ENCODE results near the gene ANK3. TPM values are rescaled to one million over a fixed set of nuclear protein-coding genes. Genes with fewer than 3 reads are reported as not detected.

Gene ANK3
- total RNA-seq, 2 donors from 2014 or later: 46.0 to 47.8 TPM

DNA sequence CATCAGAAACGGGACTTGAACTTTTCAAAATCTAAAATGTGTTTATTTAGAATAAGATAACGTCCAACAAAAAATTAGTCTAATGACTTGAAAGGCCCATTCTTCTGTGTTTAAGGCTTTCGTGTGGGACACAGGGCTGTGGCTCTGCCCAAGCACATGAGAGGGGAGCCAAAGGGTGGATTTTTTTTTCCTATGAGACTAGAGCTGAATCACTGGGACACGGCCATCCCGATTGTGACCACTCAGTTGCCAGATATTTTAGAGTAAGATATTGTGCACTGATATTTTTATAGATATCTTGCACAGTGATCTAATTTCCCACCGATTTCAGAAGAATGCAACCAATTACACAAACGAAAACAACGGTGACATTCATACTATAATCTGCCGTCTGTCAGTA lies 99.9 kb downstream of the ANK3 start:
- Histone ChIP-seq H3K4me1 (replicated peaks) (no peaks in the 10 kb centered on the region), H3K4me3 (no peak overlapping the region), H3K36me3 (no peaks in the 10 kb centered on the region), H3K9me3 (no peaks in the 10 kb centered on the region), H3K27me3 (replicated peaks; ENCODE audit: insufficient read depth) (no peaks in the 10 kb centered on the region), H3K27ac (no peak overlapping the region)
- TF ChIP-seq POLR2A (IDR thresholded peaks at IDR 0.05) (no peak), POLR2AphosphoS5 (IDR thresholded peaks at IDR 0.05) (no peak)
- TF ChIP-seq, protein P1, sequence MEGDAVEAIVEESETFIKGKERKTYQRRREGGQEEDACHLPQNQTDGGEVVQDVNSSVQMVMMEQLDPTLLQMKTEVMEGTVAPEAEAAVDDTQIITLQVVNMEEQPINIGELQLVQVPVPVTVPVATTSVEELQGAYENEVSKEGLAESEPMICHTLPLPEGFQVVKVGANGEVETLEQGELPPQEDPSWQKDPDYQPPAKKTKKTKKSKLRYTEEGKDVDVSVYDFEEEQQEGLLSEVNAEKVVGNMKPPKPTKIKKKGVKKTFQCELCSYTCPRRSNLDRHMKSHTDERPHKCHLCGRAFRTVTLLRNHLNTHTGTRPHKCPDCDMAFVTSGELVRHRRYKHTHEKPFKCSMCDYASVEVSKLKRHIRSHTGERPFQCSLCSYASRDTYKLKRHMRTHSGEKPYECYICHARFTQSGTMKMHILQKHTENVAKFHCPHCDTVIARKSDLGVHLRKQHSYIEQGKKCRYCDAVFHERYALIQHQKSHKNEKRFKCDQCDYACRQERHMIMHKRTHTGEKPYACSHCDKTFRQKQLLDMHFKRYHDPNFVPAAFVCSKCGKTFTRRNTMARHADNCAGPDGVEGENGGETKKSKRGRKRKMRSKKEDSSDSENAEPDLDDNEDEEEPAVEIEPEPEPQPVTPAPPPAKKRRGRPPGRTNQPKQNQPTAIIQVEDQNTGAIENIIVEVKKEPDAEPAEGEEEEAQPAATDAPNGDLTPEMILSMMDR (IDR thresholded peaks at IDR 0.05): no peak
- 77% methylated on average over 9 of the region's 9 CpGs for WGBS
- intact Hi-C loops (cut with DNase I): no loop called here
- DNase-seq (ENCODE audit: low spot score): no peak

DNA sequence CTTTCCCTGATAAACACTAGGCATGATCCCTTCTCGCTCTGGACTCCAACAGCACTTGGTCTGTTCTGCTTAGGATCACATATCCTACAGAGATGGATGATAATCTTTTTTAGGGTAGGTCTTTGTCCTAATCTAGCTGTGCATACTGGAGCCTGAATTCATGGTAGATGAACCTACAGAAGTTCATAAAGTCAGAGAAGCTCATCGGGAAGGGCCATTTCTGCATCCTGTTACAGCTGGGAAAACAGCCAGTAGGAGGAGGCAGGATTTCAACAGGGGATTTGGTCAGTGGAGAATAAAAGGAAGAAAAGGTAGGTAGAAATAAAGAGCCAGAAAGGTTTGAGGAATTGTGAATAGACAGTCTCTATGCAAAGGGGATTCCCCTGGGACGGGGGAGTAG lies 101.4 kb downstream of the ANK3 start:
- H3K27ac ChIP-seq: no peak overlapping the region
- no peaks in the 10 kb centered on the region for H3K4me1 ChIP-seq (replicated peaks)
- H3K36me3 ChIP-seq: no peaks in the 10 kb centered on the region
- DNase-seq (ENCODE audit: low spot score): no peak
- no peaks in the 10 kb centered on the region for H3K27me3 ChIP-seq (replicated peaks; ENCODE audit: insufficient read depth)
- intact Hi-C loops (cut with DNase I): no loop called here
- 74% methylated on average over 3 of the region's 3 CpGs for WGBS
- no peaks in the 10 kb centered on the region for H3K9me3 ChIP-seq
- TF ChIP-seq, protein P1 (IDR thresholded peaks at IDR 0.05): no peak
- no peak for TF ChIP-seq POLR2A (IDR thresholded peaks at IDR 0.05)
- TF ChIP-seq POLR2AphosphoS5 (IDR thresholded peaks at IDR 0.05): no peak
- H3K4me3 ChIP-seq: no peak overlapping the region

DNA sequence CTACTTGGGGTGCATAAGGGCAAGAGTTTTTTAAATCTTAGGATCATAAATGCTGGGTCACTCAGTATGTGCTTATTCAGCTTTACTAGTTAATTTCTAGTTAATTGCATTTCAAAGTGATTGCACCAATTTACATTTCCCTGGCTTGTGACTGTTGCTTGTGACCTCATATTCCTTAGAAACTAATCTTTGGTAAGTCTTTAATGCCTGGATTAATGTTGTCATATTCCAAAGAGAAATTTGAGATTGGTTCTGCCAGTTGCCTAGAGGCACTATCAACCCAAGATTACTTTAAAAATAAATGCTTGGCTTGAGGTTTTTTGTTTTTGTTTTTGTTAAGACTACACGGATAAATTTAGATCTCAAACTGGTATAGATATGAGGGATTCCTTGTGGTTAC lies 103.1 kb downstream of the ANK3 start:
- DNase-seq (ENCODE audit: low spot score): no peak
- TF ChIP-seq, protein P1 (IDR thresholded peaks at IDR 0.05): no peak
- TF ChIP-seq POLR2AphosphoS5 (IDR thresholded peaks at IDR 0.05) (no peak), POLR2A (IDR thresholded peaks at IDR 0.05) (no peak)
- WGBS: 63% methylated on average over 1 of the region's 1 CpG
- H3K27me3 ChIP-seq (replicated peaks; ENCODE audit: insufficient read depth): no peaks in the 10 kb centered on the region
- no peaks in the 10 kb centered on the region for H3K36me3 ChIP-seq
- H3K27ac ChIP-seq: no peak overlapping the region
- intact Hi-C loops (cut with DNase I): no loop called here
- no peak overlapping the region for H3K4me3 ChIP-seq
- no peaks in the 10 kb centered on the region for H3K4me1 ChIP-seq (replicated peaks)
- H3K9me3 ChIP-seq: no peaks in the 10 kb centered on the region

DNA sequence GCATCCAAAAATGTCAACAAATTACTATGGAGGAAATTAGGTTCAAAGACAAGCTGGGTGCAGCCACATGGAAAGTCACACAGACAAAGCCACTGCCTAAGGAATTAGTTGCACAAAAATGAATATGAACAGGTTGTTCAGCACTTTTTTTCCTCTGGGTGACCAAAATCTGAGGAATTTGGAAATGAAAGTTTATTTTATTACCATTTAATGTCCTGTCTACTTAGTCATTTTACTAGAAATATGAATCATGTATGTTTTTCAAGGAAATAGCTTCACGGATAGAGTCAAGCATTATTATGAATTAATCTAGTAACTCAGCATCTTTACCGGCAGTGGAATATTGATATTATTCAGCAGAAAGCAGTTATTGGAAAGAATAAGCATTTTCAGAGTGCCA lies 106.3 kb downstream of the ANK3 start:
- no peaks in the 10 kb centered on the region for H3K27me3 ChIP-seq (replicated peaks; ENCODE audit: insufficient read depth)
- H3K9me3 ChIP-seq: no peaks in the 10 kb centered on the region
- no peak for DNase-seq (ENCODE audit: low spot score)
- TF ChIP-seq, protein P1 (IDR thresholded peaks at IDR 0.05): no peak
- TF ChIP-seq POLR2AphosphoS5 (IDR thresholded peaks at IDR 0.05) (no peak), POLR2A (IDR thresholded peaks at IDR 0.05) (no peak)
- no peak overlapping the region for H3K4me3 ChIP-seq
- no peaks in the 10 kb centered on the region for H3K36me3 ChIP-seq
- H3K4me1 ChIP-seq (replicated peaks): no peaks in the 10 kb centered on the region
- no peak overlapping the region for H3K27ac ChIP-seq
- intact Hi-C loops (cut with DNase I): no loop called here
- 76% methylated on average over 2 of the region's 2 CpGs for WGBS

DNA sequence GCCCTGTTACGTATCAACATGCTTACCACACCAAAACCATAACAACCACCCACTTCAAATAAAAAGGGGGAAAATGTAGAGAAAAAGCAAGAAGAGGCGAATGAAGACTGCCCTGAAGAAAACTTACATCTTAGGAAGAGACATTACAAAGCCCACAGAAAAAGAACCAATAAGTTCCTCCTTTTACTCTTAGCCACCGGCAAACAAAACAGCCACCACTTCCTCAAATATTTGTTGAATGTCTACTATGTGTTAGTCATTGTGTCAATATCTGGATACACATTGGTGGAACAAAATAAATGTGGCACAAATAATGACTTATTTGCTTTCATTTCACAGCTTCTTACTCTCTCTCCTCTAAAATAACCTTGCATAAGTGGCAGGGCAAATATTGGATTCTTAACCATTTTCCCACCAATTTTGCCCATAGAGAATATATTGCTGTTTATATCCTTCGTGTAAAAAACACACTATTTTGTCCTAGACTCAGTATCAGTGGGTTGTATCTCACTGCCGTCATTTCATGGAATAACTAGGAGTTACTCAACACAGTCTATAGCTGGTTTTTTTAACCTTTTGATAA lies 106.8 kb downstream of the ANK3 start:
- peak; percentile 40 for DNase-seq (ENCODE audit: low spot score)
- Histone ChIP-seq H3K4me1 (replicated peaks) (no peaks in the 10 kb centered on the region), H3K27ac (no peak overlapping the region), H3K27me3 (replicated peaks; ENCODE audit: insufficient read depth) (no peaks in the 10 kb centered on the region), H3K9me3 (no peaks in the 10 kb centered on the region), H3K4me3 (no peak overlapping the region), H3K36me3 (no peaks in the 10 kb centered on the region)
- WGBS: 64% methylated on average over 5 of the region's 5 CpGs
- TF ChIP-seq, protein P1 (IDR thresholded peaks at IDR 0.05): no peak
- TF ChIP-seq POLR2A (IDR thresholded peaks at IDR 0.05) (no peak), POLR2AphosphoS5 (IDR thresholded peaks at IDR 0.05) (peak; percentile 83)
- intact Hi-C loops (cut with DNase I): no loop called here
